HepG2 (cell line): ENCODE data around the gene CACNA1C. TPM values are rescaled to one million over a fixed set of nuclear protein-coding genes. Genes with fewer than 3 reads are reported as not detected.

Source experiments
- ATAC-seq: fragments of 200-7000 bp; cut with Tn5 transposase; 3 replicates; pipeline ENCODE4 v1.9.1; 2020; ENCODE audit warnings: mild to moderate bottlenecking, moderate library complexity
- BruUV-seq: library from RNA; stranded (reverse); fragments of 400-500 nt; replicated peaks from 2 replicates; lab custom pipeline; 2021; lab: Mats Ljungman, UMichigan
- CTCF ChIA-PET: fragments of 300-600 bp; formaldehyde crosslinking; extraction: SDS; loops from one replicate; lab custom pipeline; 2021; ENCODE audit warnings: low total read pairs, inconsistent platforms, low intra/inter-chr PET ratio; lab: Yijun Ruan, JAX
- POLR2A ChIA-PET: fragments of 350-600 bp; sonication (Branson Sonifier 250); formaldehyde crosslinking; loops from one replicate; lab custom pipeline; 2020; ENCODE audit warnings: antibody characterized with exemption, inconsistent platforms; lab: Yijun Ruan, JAX
- DNase-seq: peaks from one replicate; pipeline ENCODE4 v3.0.0-alpha.2; 2015; ENCODE audit warnings: low spot score
- FAIRE-seq: peaks from 3 replicates; lab custom pipeline; 2011; peaks lifted over from hg19 to GRCh38; lab: Jason Lieb, UNC
- H2AFZ ChIP-seq: one replicate; pipeline ENCODE4 v1.6.1; 2011; ENCODE audit warnings: low read length, inconsistent platforms
- H3K27ac ChIP-seq: fragments of 300-600 bp; 3 replicates; pipeline ENCODE4 v1.8.0; 2011; ENCODE audit warnings: mixed run types, mild to moderate bottlenecking, mixed read lengths, low read length, inconsistent platforms; ENCODE audit not compliant: insufficient read depth; ENCODE audit errors: extremely low read length
- H3K27me3 ChIP-seq, 2 experiments: fragments of 200-600 bp in 1 of 2; 2 replicates in 1 of 2; 3 replicates in 1 of 2; pipeline versions ENCODE4 v1.6.0 to v1.8.0; 2011; ENCODE audit warnings: low read length in 2 of 2, mild to moderate bottlenecking in 2 of 2, moderate library complexity in 2 of 2, inconsistent platforms in 1 of 2; ENCODE audit not compliant: insufficient read depth in 2 of 2, control insufficient read depth in 1 of 2
- H3K36me3 ChIP-seq, 2 experiments: fragments of 200-600 bp in 1 of 2; replicated peaks in 1 of 2; 2 replicates in 1 of 2; 3 replicates in 1 of 2; pipeline versions ENCODE4 v1.5.1 to v1.8.0; 2011; ENCODE audit warnings: low read length in 2 of 2, inconsistent platforms in 1 of 2; ENCODE audit not compliant: insufficient read depth in 2 of 2, control insufficient read depth in 1 of 2
- H3K4me1 ChIP-seq: 2 replicates; pipeline ENCODE4 v1.5.1; 2012; ENCODE audit warnings: low read length, inconsistent platforms; ENCODE audit not compliant: insufficient read depth
- H3K4me2 ChIP-seq: 2 replicates; pipeline ENCODE4 v1.6.0; 2011; ENCODE audit warnings: low read depth, low read length, inconsistent platforms
- H3K4me3 ChIP-seq, 3 experiments: fragments of 200-600 bp in 1 of 3; sonication (generic), shearing (Covaris generic) in 1 of 3; replicated peaks in 1 of 3; 2 replicates each; pipeline ENCODE4 v1.5.1; 2011 to 2016; ENCODE audit warnings: low read length in 3 of 3, inconsistent platforms in 2 of 3, low read depth in 2 of 3, mild to moderate bottlenecking in 2 of 3, control low read depth in 1 of 3, mixed read lengths in 1 of 3; ENCODE audit not compliant: insufficient read depth in 1 of 3
- H3K79me2 ChIP-seq: one replicate; pipeline ENCODE4 v1.6.1; 2011; ENCODE audit warnings: low read length, inconsistent platforms; ENCODE audit not compliant: insufficient read depth
- H3K9ac ChIP-seq: 2 replicates; pipeline ENCODE4 v1.6.0; 2011; ENCODE audit warnings: mild to moderate bottlenecking, low read depth, low read length, inconsistent platforms; ENCODE audit not compliant: insufficient read depth
- H3K9me3 ChIP-seq: 2 replicates; pipeline ENCODE4 v1.5.1; 2012; ENCODE audit warnings: mild to moderate bottlenecking, low read length
- H4K20me1 ChIP-seq: 2 replicates; pipeline ENCODE4 v1.6.0; 2011; ENCODE audit warnings: inconsistent platforms, mild to moderate bottlenecking, low read length, moderate library complexity; ENCODE audit not compliant: insufficient read depth
- AKAP8 ChIP-seq: sonication (generic); formaldehyde crosslinking; IDR thresholded peaks from 2 replicates; pipeline ENCODE4 v1.5.1; 2020; ENCODE audit warnings: mild to moderate bottlenecking, missing genetic modification reagents
- FIP1L1 ChIP-seq: fragments of 200-400 bp; formaldehyde crosslinking; IDR thresholded peaks from 2 replicates; pipeline ENCODE4 v1.6.1; 2018; ENCODE audit warnings: low read depth, mild to moderate bottlenecking, low read length, moderate library complexity, borderline replicate concordance; ENCODE audit not compliant: insufficient read depth
- HDAC1 ChIP-seq: sonication (generic); formaldehyde crosslinking; IDR thresholded peaks from 2 replicates; pipeline ENCODE4 v1.5.1; 2020; ENCODE audit warnings: mild to moderate bottlenecking, missing genetic modification reagents
- RBAK ChIP-seq: sonication (generic); formaldehyde crosslinking; IDR thresholded peaks from 2 replicates; pipeline ENCODE4 v1.5.1; 2020; ENCODE audit warnings: mild to moderate bottlenecking, missing genetic modification reagents
- ZFP1 ChIP-seq: IDR thresholded peaks from 2 replicates; pipeline ENCODE4 v1.6.1; 2016
- ZNF20 ChIP-seq: sonication (generic); formaldehyde crosslinking; IDR thresholded peaks from 2 replicates; pipeline ENCODE4 v1.4.0; 2020; ENCODE audit warnings: mild to moderate bottlenecking, moderate library complexity, missing genetic modification reagents
- WGBS: methylation state at CpG from one replicate; pipeline ENCODE4 v1.1.6; 2017; ENCODE audit warnings: low lambda C conversion rate; 5-methylcytosine and 5-hydroxymethylcytosine counted together
- in situ Hi-C: cut with HindIII; loops from 2 replicates; pipeline ENCODE4 v1.10.0; 2017; ENCODE audit warnings: low pct_unique_long_range_greater_than_20kb; ENCODE audit not compliant: extremely low pct_ligation_motif_present
- intact Hi-C: fragments of 100-400 bp; cut with micrococcal nuclease; formaldehyde crosslinking; loops from one replicate; pipeline ENCODE4 v1.10.0; 2022; ENCODE audit not compliant: unreplicated experiment
- polyA plus RNA-seq, 8 experiments: library from polyadenylated mRNA; depleted of rRNA in 3 of 8; stranded (reverse) in 7 of 8; unstranded in 1 of 8; fragments of >200 nt; fragmentation: Illumina TruSeq in 4 of 8; extraction: Trizol in 4 of 8; gene quantifications; 2 replicates each; pipeline versions ENCODE4 v1.2.1 to v1.2.3, GENCODE V29; 2011 to 2016; ENCODE audit warnings: low read depth in 4 of 8, missing spikeins in 1 of 8, mixed read lengths in 1 of 8; ENCODE audit not compliant: insufficient read depth in 1 of 8
- total RNA-seq, 5 experiments: library from RNA; depleted of rRNA; stranded (reverse); fragments of >200 nt; fragmentation: Illumina TruSeq; extraction: Trizol; gene quantifications; 2 replicates each; pipeline ENCODE4 v1.2.3, GENCODE V29; 2016; ENCODE audit warnings: low read depth in 1 of 5
- TF ChIP-seq, protein P1 (sequence below): sonication (generic); formaldehyde crosslinking; IDR thresholded peaks from 2 replicates; pipeline ENCODE4 v1.5.0; 2020; ENCODE audit warnings: missing genetic modification reagents
- TF ChIP-seq, protein P2 (sequence below): sonication (generic); formaldehyde crosslinking; IDR thresholded peaks from 2 replicates; pipeline ENCODE4 v1.5.0; 2020; ENCODE audit warnings: mild to moderate bottlenecking, missing genetic modification reagents, moderate library complexity
- TF ChIP-seq, protein P3 (sequence below): sonication (generic); formaldehyde crosslinking; IDR thresholded peaks from 2 replicates; pipeline ENCODE4 v1.4.0; 2020; ENCODE audit warnings: missing genetic modification reagents
- TF ChIP-seq, protein P4 (sequence below): sonication (generic); formaldehyde crosslinking; IDR thresholded peaks from 2 replicates; pipeline ENCODE4 v1.8.0; 2023; ENCODE audit warnings: mild to moderate bottlenecking, missing genetic modification reagents

The CACNA1C gene
- total and polyA plus RNA-seq, 2 of the 13 experiments (the other 11 are each of a cell fraction or from before 2014, with no cell fraction given), result not detected

DNA sequence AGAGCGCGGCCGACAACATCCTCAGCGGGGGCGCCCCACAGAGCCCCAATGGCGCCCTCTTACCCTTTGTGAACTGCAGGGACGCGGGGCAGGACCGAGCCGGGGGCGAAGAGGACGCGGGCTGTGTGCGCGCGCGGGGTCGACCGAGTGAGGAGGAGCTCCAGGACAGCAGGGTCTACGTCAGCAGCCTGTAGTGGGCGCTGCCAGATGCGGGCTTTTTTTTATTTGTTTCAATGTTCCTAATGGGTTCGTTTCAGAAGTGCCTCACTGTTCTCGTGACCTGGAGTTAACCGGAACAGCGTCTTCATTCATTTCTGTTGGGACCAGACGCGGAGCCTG lies 638.2 kb downstream of the CACNA1C start:
- TF ChIP-seq FIP1L1 (no peak), RBAK (CRISPR knock-in tag) (no peak), ZFP1 (CRISPR knock-in tag) (no peak), AKAP8 (CRISPR knock-in tag) (no peak), HDAC1 (no peak), ZNF20 (CRISPR knock-in tag) (no peak)
- TF ChIP-seq, protein P1, sequence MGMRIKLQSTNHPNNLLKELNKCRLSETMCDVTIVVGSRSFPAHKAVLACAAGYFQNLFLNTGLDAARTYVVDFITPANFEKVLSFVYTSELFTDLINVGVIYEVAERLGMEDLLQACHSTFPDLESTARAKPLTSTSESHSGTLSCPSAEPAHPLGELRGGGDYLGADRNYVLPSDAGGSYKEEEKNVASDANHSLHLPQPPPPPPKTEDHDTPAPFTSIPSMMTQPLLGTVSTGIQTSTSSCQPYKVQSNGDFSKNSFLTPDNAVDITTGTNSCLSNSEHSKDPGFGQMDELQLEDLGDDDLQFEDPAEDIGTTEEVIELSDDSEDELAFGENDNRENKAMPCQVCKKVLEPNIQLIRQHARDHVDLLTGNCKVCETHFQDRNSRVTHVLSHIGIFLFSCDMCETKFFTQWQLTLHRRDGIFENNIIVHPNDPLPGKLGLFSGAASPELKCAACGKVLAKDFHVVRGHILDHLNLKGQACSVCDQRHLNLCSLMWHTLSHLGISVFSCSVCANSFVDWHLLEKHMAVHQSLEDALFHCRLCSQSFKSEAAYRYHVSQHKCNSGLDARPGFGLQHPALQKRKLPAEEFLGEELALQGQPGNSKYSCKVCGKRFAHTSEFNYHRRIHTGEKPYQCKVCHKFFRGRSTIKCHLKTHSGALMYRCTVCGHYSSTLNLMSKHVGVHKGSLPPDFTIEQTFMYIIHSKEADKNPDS (CRISPR knock-in tag), result no peak
- TF ChIP-seq, protein P2, sequence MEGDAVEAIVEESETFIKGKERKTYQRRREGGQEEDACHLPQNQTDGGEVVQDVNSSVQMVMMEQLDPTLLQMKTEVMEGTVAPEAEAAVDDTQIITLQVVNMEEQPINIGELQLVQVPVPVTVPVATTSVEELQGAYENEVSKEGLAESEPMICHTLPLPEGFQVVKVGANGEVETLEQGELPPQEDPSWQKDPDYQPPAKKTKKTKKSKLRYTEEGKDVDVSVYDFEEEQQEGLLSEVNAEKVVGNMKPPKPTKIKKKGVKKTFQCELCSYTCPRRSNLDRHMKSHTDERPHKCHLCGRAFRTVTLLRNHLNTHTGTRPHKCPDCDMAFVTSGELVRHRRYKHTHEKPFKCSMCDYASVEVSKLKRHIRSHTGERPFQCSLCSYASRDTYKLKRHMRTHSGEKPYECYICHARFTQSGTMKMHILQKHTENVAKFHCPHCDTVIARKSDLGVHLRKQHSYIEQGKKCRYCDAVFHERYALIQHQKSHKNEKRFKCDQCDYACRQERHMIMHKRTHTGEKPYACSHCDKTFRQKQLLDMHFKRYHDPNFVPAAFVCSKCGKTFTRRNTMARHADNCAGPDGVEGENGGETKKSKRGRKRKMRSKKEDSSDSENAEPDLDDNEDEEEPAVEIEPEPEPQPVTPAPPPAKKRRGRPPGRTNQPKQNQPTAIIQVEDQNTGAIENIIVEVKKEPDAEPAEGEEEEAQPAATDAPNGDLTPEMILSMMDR (CRISPR knock-in tag), result no peak
- TF ChIP-seq, protein P3, sequence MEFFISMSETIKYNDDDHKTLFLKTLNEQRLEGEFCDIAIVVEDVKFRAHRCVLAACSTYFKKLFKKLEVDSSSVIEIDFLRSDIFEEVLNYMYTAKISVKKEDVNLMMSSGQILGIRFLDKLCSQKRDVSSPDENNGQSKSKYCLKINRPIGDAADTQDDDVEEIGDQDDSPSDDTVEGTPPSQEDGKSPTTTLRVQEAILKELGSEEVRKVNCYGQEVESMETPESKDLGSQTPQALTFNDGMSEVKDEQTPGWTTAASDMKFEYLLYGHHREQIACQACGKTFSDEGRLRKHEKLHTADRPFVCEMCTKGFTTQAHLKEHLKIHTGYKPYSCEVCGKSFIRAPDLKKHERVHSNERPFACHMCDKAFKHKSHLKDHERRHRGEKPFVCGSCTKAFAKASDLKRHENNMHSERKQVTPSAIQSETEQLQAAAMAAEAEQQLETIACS (CRISPR knock-in tag), result no peak
- TF ChIP-seq, protein P4, sequence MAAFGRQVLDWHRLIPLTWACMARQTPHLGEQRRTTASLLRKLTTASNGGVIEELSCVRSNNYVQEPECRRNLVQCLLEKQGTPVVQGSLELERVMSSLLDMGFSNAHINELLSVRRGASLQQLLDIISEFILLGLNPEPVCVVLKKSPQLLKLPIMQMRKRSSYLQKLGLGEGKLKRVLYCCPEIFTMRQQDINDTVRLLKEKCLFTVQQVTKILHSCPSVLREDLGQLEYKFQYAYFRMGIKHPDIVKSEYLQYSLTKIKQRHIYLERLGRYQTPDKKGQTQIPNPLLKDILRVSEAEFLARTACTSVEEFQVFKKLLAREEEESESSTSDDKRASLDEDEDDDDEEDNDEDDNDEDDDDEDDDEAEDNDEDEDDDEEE, result no peak
- TF ChIP-seq, all 625 proteins: peak for 0
- DNase-seq (no peak), ATAC-seq (no peak), FAIRE-seq (no peak)
- Histone ChIP-seq H3K4me3 (no peak overlapping the region), H2AFZ (no peak overlapping the region), H4K20me1 (no peaks in the 10 kb centered on the region), H3K79me2 (no peaks in the 10 kb centered on the region), H3K4me1 (no peaks in the 10 kb centered on the region), H3K27ac (no peak overlapping the region), H3K9ac (no peak overlapping the region), H3K4me2 (no peak overlapping the region), H3K36me3 (no peaks in the 10 kb centered on the region), H3K27me3 (peaks cover 0 to 69% of the 10 kb centered on the region in 2 experiments; a peak in 4 of 5 replicates), H3K9me3 (no peaks in the 10 kb centered on the region)
- ChIA-PET POLR2A (no interaction called here), CTCF (no interaction called here)
- intact Hi-C loops, result no loop called here
- WGBS, result 77% methylated on average over 17 of the region's 28 CpGs
- in situ Hi-C loops, result no loop called here
- BruUV-seq, result no TSS peak
